Mucosa of descending colon (tissue), 3 donors: ENCODE data around the gene RAPGEF5. TPM values are rescaled to one million over a fixed set of nuclear protein-coding genes. Genes with fewer than 3 reads are reported as not detected.

Experiments used
- ATAC-seq: fragments of 200-7000 bp; cut with Tn5 transposase; one replicate; pipeline ENCODE4 v1.9.1; 2020; ENCODE audit warnings: mild to moderate bottlenecking, moderate library complexity
- DNase-seq, 3 donors: peaks; one replicate each; pipeline ENCODE4 v3.0.0-alpha.2; 2020
- H3K36me3 ChIP-seq: fragments of 200-600 bp; one replicate; pipeline ENCODE4 v1.8.0; 2021; ENCODE audit warnings: low read depth, mild to moderate bottlenecking
- H3K4me1 ChIP-seq: fragments of 200-600 bp; one replicate; pipeline ENCODE4 v1.8.0; 2021; ENCODE audit warnings: low read depth, mild to moderate bottlenecking
- H3K4me3 ChIP-seq: fragments of 200-600 bp; one replicate; pipeline ENCODE4 v1.8.0; 2021; ENCODE audit warnings: mild to moderate bottlenecking
- H3K9me3 ChIP-seq: fragments of 200-600 bp; one replicate; pipeline ENCODE4 v1.8.0; 2021; ENCODE audit warnings: mild to moderate bottlenecking
- intact Hi-C, 2 donors: fragments of 100-400 bp; cut with DNase I in 1 of 2; cut with micrococcal nuclease in 1 of 2; formaldehyde crosslinking; loops; one replicate each; pipeline versions ENCODE4 v1.11.0 to v1.11.1; 2022; cut with DNase I, micrococcal nuclease
- total RNA-seq, 3 donors: library from RNA; stranded (reverse); fragmentation: NEBNext Ultra II Directional in 2 of 3; extraction: Animal tissue kit (Norgen Biotek cat#: 25700) in 2 of 3; gene quantifications; one replicate each; pipeline versions ENCODE4 v1.2.1 to v1.2.4, GENCODE V29; 2021 to 2023
- TF ChIP-seq, protein P1 (sequence below): fragments of 200-600 bp; IDR thresholded peaks from one replicate; pipeline ENCODE4 v1.8.0; 2022; ENCODE audit warnings: antibody characterized with exemption, mild to moderate bottlenecking
- donor health status: DM: no; HTN: no; CAD: no; lungs with moderate emphysema.
- donor health status: DM: no; HTN: no; CAD: no.
- donor health status: DM: no; HTN: yes; CAD: no.

The RAPGEF5 gene
- total RNA-seq, 3 donors from 2014 or later = 34.7 to 87.8 (median 59.5) TPM

- TF ChIP-seq, protein P1, sequence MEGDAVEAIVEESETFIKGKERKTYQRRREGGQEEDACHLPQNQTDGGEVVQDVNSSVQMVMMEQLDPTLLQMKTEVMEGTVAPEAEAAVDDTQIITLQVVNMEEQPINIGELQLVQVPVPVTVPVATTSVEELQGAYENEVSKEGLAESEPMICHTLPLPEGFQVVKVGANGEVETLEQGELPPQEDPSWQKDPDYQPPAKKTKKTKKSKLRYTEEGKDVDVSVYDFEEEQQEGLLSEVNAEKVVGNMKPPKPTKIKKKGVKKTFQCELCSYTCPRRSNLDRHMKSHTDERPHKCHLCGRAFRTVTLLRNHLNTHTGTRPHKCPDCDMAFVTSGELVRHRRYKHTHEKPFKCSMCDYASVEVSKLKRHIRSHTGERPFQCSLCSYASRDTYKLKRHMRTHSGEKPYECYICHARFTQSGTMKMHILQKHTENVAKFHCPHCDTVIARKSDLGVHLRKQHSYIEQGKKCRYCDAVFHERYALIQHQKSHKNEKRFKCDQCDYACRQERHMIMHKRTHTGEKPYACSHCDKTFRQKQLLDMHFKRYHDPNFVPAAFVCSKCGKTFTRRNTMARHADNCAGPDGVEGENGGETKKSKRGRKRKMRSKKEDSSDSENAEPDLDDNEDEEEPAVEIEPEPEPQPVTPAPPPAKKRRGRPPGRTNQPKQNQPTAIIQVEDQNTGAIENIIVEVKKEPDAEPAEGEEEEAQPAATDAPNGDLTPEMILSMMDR = no peak
- Histone ChIP-seq H3K36me3 (no peaks in the 10 kb centered on the region), H3K4me1 (peaks cover 7% of the 10 kb centered on the region), H3K9me3 (no peaks in the 10 kb centered on the region), H3K4me3 (no peak overlapping the region)
- no peak for ATAC-seq
- intact Hi-C loops = no loop called here
- no peak for DNase-seq
Observed at GRCh38 chr7:22196429-22196828, 160.5 kb downstream of the RAPGEF5 start.

GRCh38 chr7:22195397-22196172 is 161.4 kb downstream of the RAPGEF5 start:
- no peak for DNase-seq
- H3K4me1 ChIP-seq = no peaks in the 10 kb centered on the region
- ATAC-seq = no peak
- TF ChIP-seq, protein P1 = no peak
- intact Hi-C loops = no loop called here
- no peaks in the 10 kb centered on the region for H3K36me3 ChIP-seq
- H3K4me3 ChIP-seq = no peak overlapping the region
- no peaks in the 10 kb centered on the region for H3K9me3 ChIP-seq

GRCh38 chr7:22194658-22195273 is 162.2 kb downstream of the RAPGEF5 start:
- intact Hi-C loops = no loop called here
- H3K36me3 ChIP-seq = no peaks in the 10 kb centered on the region
- no peaks in the 10 kb centered on the region for H3K9me3 ChIP-seq
- TF ChIP-seq, protein P1 = no peak
- no peaks in the 10 kb centered on the region for H3K4me1 ChIP-seq
- ATAC-seq (no peak), DNase-seq (no peak)
- H3K4me3 ChIP-seq = no peak overlapping the region

GRCh38 chr7:22193450-22193983 is 163.4 kb downstream of the RAPGEF5 start:
- TF ChIP-seq, protein P1 = no peak
- intact Hi-C loops = no loop called here
- DNase-seq = no peak
- no peaks in the 10 kb centered on the region for H3K4me1 ChIP-seq
- H3K4me3 ChIP-seq = no peak overlapping the region
- no peaks in the 10 kb centered on the region for H3K9me3 ChIP-seq
- H3K36me3 ChIP-seq = no peaks in the 10 kb centered on the region
- ATAC-seq = no peak

DNA sequence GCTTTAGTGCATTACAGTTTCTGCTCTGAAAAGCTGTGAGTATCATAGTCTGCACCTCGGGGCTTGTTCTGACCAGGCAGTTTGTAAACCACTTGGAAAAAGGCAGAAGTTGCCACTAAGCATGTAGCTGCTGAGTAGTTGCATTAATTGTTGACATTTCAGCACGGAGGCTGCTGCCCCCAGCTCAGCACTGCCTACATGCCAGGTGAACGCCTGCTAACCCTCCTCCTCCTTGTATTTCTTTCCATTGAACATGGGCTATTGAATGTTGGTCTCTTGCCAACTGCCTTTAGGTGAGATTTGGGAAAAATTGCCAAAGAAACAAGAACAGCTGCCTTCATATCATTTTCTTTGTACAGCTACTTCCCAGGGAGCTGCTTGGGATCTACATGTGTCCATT is 164.2 kb downstream of the RAPGEF5 start:
- no peaks in the 10 kb centered on the region for H3K4me1 ChIP-seq
- H3K4me3 ChIP-seq = no peak overlapping the region
- no peaks in the 10 kb centered on the region for H3K9me3 ChIP-seq
- no peaks in the 10 kb centered on the region for H3K36me3 ChIP-seq
- TF ChIP-seq, protein P1 = no peak
- no peak for ATAC-seq
- intact Hi-C loops = no loop called here
- no peak for DNase-seq
